Right atrium auricular region (tissue), 2 donors: ENCODE results near the gene CA9. TPM values are rescaled to one million over a fixed set of nuclear protein-coding genes. Genes with fewer than 3 reads are reported as not detected.

Experiments used
- DNase-seq: peaks from one replicate; pipeline ENCODE4 v3.0.0-alpha.2; 2019; ENCODE audit warnings: low spot score
- H3K27ac ChIP-seq, 2 donors: fragments of 200-600 bp; sonication (generic); 1 replicate in 1 of 2; 2 replicates in 1 of 2; pipeline ENCODE4 v1.5.1; 2016 to 2019
- H3K27me3 ChIP-seq, 2 donors: fragments of 200-600 bp; sonication (generic); one replicate each; pipeline versions ENCODE4 v1.5.1 to v1.6.0; 2017 to 2019
- H3K36me3 ChIP-seq: fragments of 200-600 bp; sonication (generic); one replicate; pipeline ENCODE4 v1.5.1; 2016
- H3K4me1 ChIP-seq, 2 donors: fragments of 200-600 bp; sonication (generic); one replicate each; pipeline versions ENCODE4 v1.5.1 to v1.6.0; 2017 to 2019
- H3K4me3 ChIP-seq, 2 donors: fragments of 200-600 bp; sonication (generic); 1 replicate in 1 of 2; 2 replicates in 1 of 2; pipeline ENCODE4 v1.5.1; 2017 to 2019; ENCODE audit warnings: mild to moderate bottlenecking in 1 of 2, moderate library complexity in 1 of 2
- H3K9me3 ChIP-seq, 2 donors: fragments of 200-600 bp; sonication (generic); one replicate each; pipeline ENCODE4 v1.5.1; 2019
- CTCF ChIP-seq, 2 donors: fragments of 200-600 bp; sonication (generic); IDR thresholded peaks; one replicate each; pipeline ENCODE4 v1.5.1; 2019; ENCODE audit warnings: antibody characterized with exemption in 2 of 2
- microRNA-seq, 2 donors: library from miRNA; unstranded; fragments of <30 nt; microRNA quantifications; one replicate each; pipeline ENCODE4, GENCODE V29; 2016 to 2017; ENCODE audit warnings: borderline number of aligned reads in 2 of 2, borderline replicate concordance in 1 of 2
- total RNA-seq, 2 donors: library from RNA; depleted of rRNA; stranded (reverse); fragments of >200 nt; gene quantifications; one replicate each; pipeline ENCODE4 v1.1.0, GENCODE V29; 2016

CA9 gene
- total RNA-seq, 2 donors from 2014 or later, result 5.5 to 5.9 TPM

DNA sequence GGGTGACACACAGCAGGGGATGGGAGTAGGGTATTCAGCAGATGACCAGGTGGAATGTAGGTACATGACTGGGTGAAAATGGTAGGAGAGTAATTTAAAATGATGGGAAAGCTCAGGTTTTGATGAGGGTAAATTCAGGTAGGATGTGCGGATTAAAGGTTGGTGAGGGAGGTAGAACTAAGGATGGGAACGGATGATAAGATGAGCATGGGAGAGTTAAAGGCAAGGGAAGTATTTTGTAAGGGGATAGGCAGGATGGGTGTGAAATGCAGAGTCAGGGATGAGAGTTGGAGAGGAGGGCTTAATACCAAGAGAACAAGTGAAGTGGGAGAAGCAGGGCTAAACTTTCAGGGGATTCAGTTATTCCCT lies 56.7 kb downstream of the CA9 start:
- DNase-seq, result no peak
- Histone ChIP-seq H3K27me3 (no peaks in the 10 kb centered on the region), H3K27ac (peak overlapping the region; percentile 96 to 98), H3K36me3 (peaks cover 17% of the 10 kb centered on the region), H3K4me3 (peak overlapping the region; percentile 78 to 97), H3K9me3 (no peaks in the 10 kb centered on the region), H3K4me1 (peaks cover 0 to 73% of the 10 kb centered on the region in 2 donors)
- no peak for TF ChIP-seq CTCF (IDR thresholded peaks at IDR 0.05)

Small RNA genes within 50 kb of the gene (microRNA-seq; reads per million reads assigned to microRNA genes)
- gene MIR6852, result 0 to 0.71 reads per million in 2 donors

Other genes starting within 250 kb of the CA9 start
- 10 to 100 TPM; 33.0 to 49.1 TPM for gene RUSC2, start 183.8 kb upstream of the CA9 start, total RNA-seq
- gene TESK1, start 68.7 kb upstream of the CA9 start, total RNA-seq, result 10 to 100 TPM; 16.5 to 28.0 TPM
- 1 to 10 TPM in 1 of 2 donors, under 1 TPM in 1; 0.79 to 1.3 TPM for gene CD72, start 55.5 kb upstream of the CA9 start, total RNA-seq
- gene SIT1, start 23.0 kb upstream of the CA9 start, total RNA-seq, result under 1 TPM in 1 of 2 donors, not detected in 1; 0.55 TPM
- 100 to 1,000 TPM in 1 of 2 donors, not detected in 1; 431 TPM for gene RMRP, start 15.9 kb upstream of the CA9 start, total RNA-seq
- 10 to 100 TPM; 38.5 to 64.3 TPM for gene CCDC107, start 15.6 kb upstream of the CA9 start, total RNA-seq
- under 1 TPM in 1 of 2 donors, not detected in 1; 0.44 TPM for gene ARHGEF39, start 8.7 kb upstream of the CA9 start, total RNA-seq
- 100 to 1,000 TPM; 599 to 915 TPM for gene TPM2, start 16.0 kb downstream of the CA9 start, total RNA-seq
- gene TLN1, start 58.3 kb downstream of the CA9 start, total RNA-seq, result 100 to 1,000 TPM; 273 to 370 TPM
- gene CREB3, start 58.7 kb downstream of the CA9 start, total RNA-seq, result 10 to 100 TPM; 34.6 to 48.5 TPM
- 10 to 100 TPM; 64.1 to 76.3 TPM for gene GBA2, start 75.3 kb downstream of the CA9 start, total RNA-seq
- 10 to 100 TPM; 21.3 to 25.7 TPM for gene RGP1, start 75.4 kb downstream of the CA9 start, total RNA-seq
- gene MSMP, start 80.3 kb downstream of the CA9 start, total RNA-seq, result not detected
- 10 to 100 TPM; 17.7 to 27.2 TPM for gene NPR2, start 117.7 kb downstream of the CA9 start, total RNA-seq
- gene SPAG8, start 138.3 kb downstream of the CA9 start, total RNA-seq, result 1 to 10 TPM; 1.6 to 4.1 TPM
- 10 to 100 TPM; 31.3 to 35.0 TPM for gene HINT2, start 141.1 kb downstream of the CA9 start, total RNA-seq
- not detected for gene FAM221B, start 154.8 kb downstream of the CA9 start, total RNA-seq
- 10 to 100 TPM; 10.3 TPM for gene TMEM8B, start 155.3 kb downstream of the CA9 start, total RNA-seq
- gene OR13J1, start 196.5 kb downstream of the CA9 start, total RNA-seq, result not detected
- 10 to 100 TPM in 1 of 2 donors, 1 to 10 TPM in 1; 4.9 to 12.5 TPM for gene HRCT1, start 232.3 kb downstream of the CA9 start, total RNA-seq
- 1 to 10 TPM; 3.8 to 6.3 TPM for gene SPAAR, start 235.6 kb downstream of the CA9 start, total RNA-seq